Osteoblast (primary cell): ENCODE data around the gene LIPI. TPM values are rescaled to one million over a fixed set of nuclear protein-coding genes. Genes with fewer than 3 reads are reported as not detected.

Experiments used
- DNase-seq: peaks from one replicate; pipeline ENCODE4 v3.0.0; 2011; ENCODE audit warnings: low spot score, mixed read lengths; ENCODE audit not compliant: insufficient read length; ENCODE audit errors: missing footprints
- H2AFZ ChIP-seq: 2 replicates; pipeline ENCODE4 v1.6.0; 2011; ENCODE audit warnings: mild to moderate bottlenecking, low read length
- H3K27ac ChIP-seq: 2 replicates; pipeline ENCODE4 v1.5.1; 2011; ENCODE audit warnings: mild to moderate bottlenecking, low read depth, low read length, moderate library complexity
- H3K27me3 ChIP-seq: 2 replicates; pipeline ENCODE4 v1.6.0; 2012; ENCODE audit warnings: mild to moderate bottlenecking, control low read depth, inconsistent platforms, low read length, moderate library complexity; ENCODE audit not compliant: insufficient read depth
- H3K36me3 ChIP-seq: 2 replicates; pipeline ENCODE4 v1.5.1; 2011; ENCODE audit warnings: mild to moderate bottlenecking, low read length, control low read depth, moderate library complexity; ENCODE audit not compliant: insufficient read depth
- H3K4me1 ChIP-seq: 2 replicates; pipeline ENCODE4 v1.5.1; 2011; ENCODE audit warnings: mild to moderate bottlenecking, low read length, control low read depth, moderate library complexity; ENCODE audit not compliant: insufficient read depth
- H3K4me2 ChIP-seq: 2 replicates; pipeline ENCODE4 v1.6.0; 2011; ENCODE audit warnings: mild to moderate bottlenecking, low read length; ENCODE audit not compliant: insufficient read depth
- H3K4me3 ChIP-seq: fragments of 200-600 bp; sonication (generic); 3 replicates; pipeline ENCODE4 v1.5.1; 2012; ENCODE audit warnings: mild to moderate bottlenecking, low read length, inconsistent platforms; ENCODE audit not compliant: insufficient read depth
- H3K79me2 ChIP-seq: 2 replicates; pipeline ENCODE4 v1.6.0; 2012; ENCODE audit warnings: mild to moderate bottlenecking, low read length, control low read depth, inconsistent platforms; ENCODE audit not compliant: insufficient read depth
- H3K9me3 ChIP-seq: 2 replicates; pipeline ENCODE4 v1.5.1; 2011; ENCODE audit warnings: low read depth, low read length, control low read depth
- H4K20me1 ChIP-seq: 2 replicates; pipeline ENCODE4 v1.6.0; 2012; ENCODE audit warnings: mild to moderate bottlenecking, low read length, control low read depth; ENCODE audit not compliant: insufficient read depth
- CTCF ChIP-seq: IDR thresholded peaks from 2 replicates; pipeline ENCODE4 v1.5.1; 2011; ENCODE audit warnings: mild to moderate bottlenecking, low read depth, low read length, moderate library complexity; ENCODE audit errors: extremely low read depth
- total RNA-seq: library from RNA; depleted of rRNA; stranded (reverse); fragments of >200 nt; gene quantifications from 2 replicates; pipeline ENCODE4 v1.2.3, GENCODE V29; 2012

LIPI gene
- total RNA-seq, 1 donor: not detected

GRCh38 chr21:14245711-14246110, 35.0 kb upstream of the LIPI start:
- DNase-seq: no peak
- Histone ChIP-seq H3K9me3 (peaks cover 5% of the 10 kb centered on the region), H3K4me3 (no peak overlapping the region), H3K36me3 (no peaks in the 10 kb centered on the region), H3K4me1 (no peaks in the 10 kb centered on the region), H3K79me2 (no peaks in the 10 kb centered on the region), H3K27ac (no peak overlapping the region), H2AFZ (no peak overlapping the region), H3K4me2 (no peak overlapping the region), H4K20me1 (no peaks in the 10 kb centered on the region), H3K27me3 (no peaks in the 10 kb centered on the region)
- no peak for TF ChIP-seq CTCF

GRCh38 chr21:14244911-14245310, 34.2 kb upstream of the LIPI start:
- no peak for DNase-seq
- Histone ChIP-seq H3K9me3 (peaks cover 5% of the 10 kb centered on the region), H3K27me3 (no peaks in the 10 kb centered on the region), H3K4me2 (no peak overlapping the region), H3K79me2 (no peaks in the 10 kb centered on the region), H4K20me1 (no peaks in the 10 kb centered on the region), H3K36me3 (no peaks in the 10 kb centered on the region), H3K27ac (no peak overlapping the region), H3K4me1 (no peaks in the 10 kb centered on the region), H2AFZ (no peak overlapping the region), H3K4me3 (no peak overlapping the region)
- TF ChIP-seq CTCF: no peak

GRCh38 chr21:14243874-14244273, 33.1 kb upstream of the LIPI start:
- Histone ChIP-seq H3K4me2 (no peak overlapping the region), H4K20me1 (no peaks in the 10 kb centered on the region), H2AFZ (no peak overlapping the region), H3K79me2 (no peaks in the 10 kb centered on the region), H3K36me3 (no peaks in the 10 kb centered on the region), H3K4me3 (no peak overlapping the region), H3K27ac (no peak overlapping the region), H3K4me1 (no peaks in the 10 kb centered on the region), H3K9me3 (peaks cover 5% of the 10 kb centered on the region), H3K27me3 (no peaks in the 10 kb centered on the region)
- no peak for DNase-seq
- TF ChIP-seq CTCF: no peak

- no peak overlapping the region for H3K4me3 ChIP-seq
- H3K9me3 ChIP-seq: peaks cover 5% of the 10 kb centered on the region
- no peak for TF ChIP-seq CTCF
- H3K79me2 ChIP-seq: no peaks in the 10 kb centered on the region
- no peak for DNase-seq
- H4K20me1 ChIP-seq: no peaks in the 10 kb centered on the region
- no peaks in the 10 kb centered on the region for H3K36me3 ChIP-seq
- no peak overlapping the region for H3K27ac ChIP-seq
- no peaks in the 10 kb centered on the region for H3K27me3 ChIP-seq
- no peak overlapping the region for H2AFZ ChIP-seq
- H3K4me1 ChIP-seq: no peaks in the 10 kb centered on the region
- H3K4me2 ChIP-seq: no peak overlapping the region
Observed at GRCh38 chr21:14243461-14243860, 32.7 kb upstream of the LIPI start.
